GM12878 (cell line): ENCODE data around the gene MTMR10. TPM values are rescaled to one million over a fixed set of nuclear protein-coding genes. Genes with fewer than 3 reads are reported as not detected.

ENCODE experiments used
- MEF2B ChIP-seq: fragments of 450-650 bp; IDR thresholded peaks from 2 replicates; pipeline ENCODE4 v1.6.1; 2018; ENCODE audit warnings: mild to moderate bottlenecking, moderate library complexity; ENCODE audit not compliant: partially characterized antibody, poor library complexity, severe bottlenecking
- PBX3 ChIP-seq: IDR thresholded peaks from 2 replicates; pipeline ENCODE4 v1.6.1; 2011; ENCODE audit warnings: mild to moderate bottlenecking, low read depth, low read length, moderate library complexity; ENCODE audit not compliant: insufficient replicate concordance
- USF1 ChIP-seq: IDR thresholded peaks from 2 replicates; pipeline ENCODE4 v1.6.1; 2011; ENCODE audit warnings: borderline replicate concordance, low read depth, mild to moderate bottlenecking, moderate library complexity, mixed read lengths, low read length; ENCODE audit not compliant: insufficient read depth; ENCODE audit errors: extremely low read length
- ZBTB11 ChIP-seq: fragments of 450-650 bp; formaldehyde crosslinking; IDR thresholded peaks from 2 replicates; pipeline ENCODE4 v1.5.0; 2022; ENCODE audit warnings: mild to moderate bottlenecking, missing genetic modification characterization
- ZSCAN29 ChIP-seq: fragments of 450-650 bp; IDR thresholded peaks from 2 replicates; pipeline ENCODE4 v1.6.1; 2017; ENCODE audit warnings: mild to moderate bottlenecking, moderate library complexity
- polyA plus RNA-seq, 11 experiments: library from polyadenylated mRNA; depleted of rRNA in 4 of 11; unstranded in 6 of 11; stranded (reverse) in 5 of 11; fragments of >200 nt; fragmentation: Nextera tagmentation in 4 of 11; fragmentation: Illumina TruSeq in 1 of 11; extraction: Ambion mirVana in 4 of 11; extraction: Trizol in 1 of 11; gene quantifications; 1 replicate in 1 of 11; 2 replicates in 10 of 11; pipeline versions ENCODE4 v1.2.1 to v1.2.3, GENCODE V29; 2011 to 2016; ENCODE audit warnings: inconsistent platforms in 2 of 11, missing spikeins in 2 of 11, low read depth in 1 of 11
- small RNA-seq: library from RNA; depleted of rRNA; stranded (forward); fragments of <200 nt; gene quantifications from one replicate; pipeline ENCODE3, GENCODE V24; 2014
- total RNA-seq, 4 experiments: library from RNA; depleted of rRNA in 3 of 4; stranded (reverse); fragments of >200 nt in 3 of 4; fragmentation: Illumina TruSeq in 1 of 4; extraction: Trizol in 1 of 4; gene quantifications; 2 replicates each; pipeline versions ENCODE4 v1.2.1 to v1.2.3, GENCODE V29; 2013 to 2021

The MTMR10 gene
- total and polyA plus RNA-seq, 10 of the 15 experiments (the other 5 are each of a cell fraction or from before 2014, with no cell fraction given): 1.9 to 13.6 (median 8.9) TPM

GRCh38 chr15:30889196-30889595 is 102.2 kb downstream of the MTMR10 start (continued):
- TF ChIP-seq PBX3 (no peak), ZSCAN29 (no peak), MEF2B (no peak), USF1 (no peak), ZBTB11 (CRISPR knock-in tag) (no peak)

Small RNA genes lying within 50 kb of the gene (small RNA-seq; reads per million reads assigned to genes)
- gene RNU6-466P: not detected

Other genes with a start within 250 kb of the MTMR10 start
- gene FAN1, start 87.7 kb downstream of the MTMR10 start, total RNA-seq (2014; rRNA removed): 13.0 and 15.7 TPM in 2 replicates
- 11.5 and 12.2 TPM in 2 replicates for gene FAN1, start 87.7 kb downstream of the MTMR10 start, total RNA-seq (2014; rRNA removed; fragmentation: Illumina TruSeq; extraction: Trizol)
- 11.2 and 12.2 TPM in 2 replicates for gene FAN1, start 87.7 kb downstream of the MTMR10 start, total RNA-seq (2021)
- 12.9 and 17.1 TPM in 2 replicates for gene FAN1, start 87.7 kb downstream of the MTMR10 start, polyA plus RNA-seq (2011; rRNA removed)
- 10.4 and 11.8 TPM in 2 replicates for gene FAN1, start 87.7 kb downstream of the MTMR10 start, polyA plus RNA-seq (2014; fragmentation: Illumina TruSeq; extraction: Trizol)
- 1 to 10 TPM in 1 of 2 experiments, under 1 TPM in 1; 0.55 to 1.0 TPM for gene FAN1, start 87.7 kb downstream of the MTMR10 start, polyA plus RNA-seq (2014; fragmentation: Nextera tagmentation; extraction: Ambion mirVana)
- 12.5 and 13.8 TPM in 2 replicates for gene FAN1, start 87.7 kb downstream of the MTMR10 start, polyA plus RNA-seq (2014; rRNA removed)
- gene FAN1, start 87.7 kb downstream of the MTMR10 start, polyA plus RNA-seq (2016; fragmentation: Nextera tagmentation; extraction: Ambion mirVana): 10 to 100 TPM; 16.4 to 18.6 TPM
- gene TRPM1, start 110.1 kb upstream of the MTMR10 start, total RNA-seq (2014; rRNA removed): 0.05 and 0.06 TPM in 2 replicates
- not detected in 2 replicates for gene TRPM1, start 110.1 kb upstream of the MTMR10 start, total RNA-seq (2014; rRNA removed; fragmentation: Illumina TruSeq; extraction: Trizol)
- gene TRPM1, start 110.1 kb upstream of the MTMR10 start, total RNA-seq (2021): 0.16 TPM in 1 of 2 replicates, not detected in the other
- gene TRPM1, start 110.1 kb upstream of the MTMR10 start, polyA plus RNA-seq (2011; rRNA removed): 0.06 and 0.07 TPM in 2 replicates
- gene TRPM1, start 110.1 kb upstream of the MTMR10 start, polyA plus RNA-seq (2014; fragmentation: Illumina TruSeq; extraction: Trizol): 0.01 TPM in 1 of 2 replicates, not detected in the other
- under 1 TPM; 0.02 to 0.10 TPM for gene TRPM1, start 110.1 kb upstream of the MTMR10 start, polyA plus RNA-seq (2014; fragmentation: Nextera tagmentation; extraction: Ambion mirVana)
- gene TRPM1, start 110.1 kb upstream of the MTMR10 start, polyA plus RNA-seq (2014; rRNA removed): 0.05 TPM in 1 of 2 replicates, not detected in the other
- gene TRPM1, start 110.1 kb upstream of the MTMR10 start, polyA plus RNA-seq (2016; fragmentation: Nextera tagmentation; extraction: Ambion mirVana): not detected